Heart left ventricle (tissue), 16 donors: Measurements from ENCODE around the gene PITX2. TPM values are rescaled to one million over a fixed set of nuclear protein-coding genes. Genes with fewer than 3 reads are reported as not detected.

ENCODE experiments used
- ATAC-seq, 4 donors: fragments of 200-7000 bp; cut with Tn5 transposase; one replicate each; pipeline ENCODE4 v1.9.1; 2020 to 2022; ENCODE audit warnings: moderate library complexity in 4 of 4, mild to moderate bottlenecking in 3 of 4, moderate number of reproducible peaks in 1 of 4
- DNase-seq, 5 donors: peaks; one replicate each; pipeline ENCODE4 v3.0.0-alpha.2; 2020
- H3K27ac ChIP-seq, 12 donors: fragments of 200-600 bp; sonication (generic) in 4 of 12; one replicate each; pipeline versions ENCODE4 v1.5.0 to v1.8.0; 2016 to 2022; ENCODE audit warnings: mild to moderate bottlenecking in 2 of 12
- H3K27me3 ChIP-seq, 9 donors: fragments of 200-600 bp; sonication (generic) in 2 of 9; one replicate each; pipeline versions ENCODE4 v1.5.1 to v1.8.0; 2016 to 2022; ENCODE audit warnings: mild to moderate bottlenecking in 3 of 9
- H3K36me3 ChIP-seq, 9 donors: fragments of 200-600 bp; sonication (generic) in 2 of 9; one replicate each; pipeline versions ENCODE4 v1.5.0 to v1.8.0; 2018 to 2022; ENCODE audit warnings: mild to moderate bottlenecking in 2 of 9
- H3K4me1 ChIP-seq, 12 donors: fragments of 200-600 bp; sonication (generic) in 4 of 12; one replicate each; pipeline versions ENCODE4 v1.5.0 to v1.8.0; 2016 to 2022; ENCODE audit warnings: mild to moderate bottlenecking in 3 of 12
- H3K4me3 ChIP-seq, 12 donors: fragments of 200-600 bp; sonication (generic) in 4 of 12; one replicate each; pipeline versions ENCODE4 v1.5.0 to v1.8.0; 2017 to 2022; ENCODE audit warnings: mild to moderate bottlenecking in 9 of 12, moderate library complexity in 4 of 12
- H3K9me3 ChIP-seq, 12 donors: fragments of 200-600 bp; sonication (generic) in 4 of 12; one replicate each; pipeline versions ENCODE4 v1.5.0 to v1.8.0; 2016 to 2022; ENCODE audit warnings: mild to moderate bottlenecking in 1 of 12
- CTCF ChIP-seq, 12 donors: fragments of 200-600 bp; sonication (generic) in 4 of 12; IDR thresholded peaks; one replicate each; pipeline versions ENCODE4 v1.5.0 to v1.8.0; 2018 to 2022; ENCODE audit warnings: antibody characterized with exemption in 12 of 12, mild to moderate bottlenecking in 5 of 12
- POLR2A ChIP-seq, 2 donors: fragments of 450-650 bp; IDR thresholded peaks; one replicate each; pipeline ENCODE4 v1.6.1; 2017; ENCODE audit warnings: antibody characterized with exemption in 2 of 2, mild to moderate bottlenecking in 2 of 2, moderate library complexity in 2 of 2
- WGBS, 4 donors: extraction: QIAGEN DNeasy Blood & Tissue Kit in 2 of 4; methylation state at CpG; one replicate each; pipeline versions ENCODE4 v1.1.5 to v1.1.7; 2013 to 2018; 5-methylcytosine and 5-hydroxymethylcytosine counted together
- intact Hi-C, 10 donors: fragments of 100-400 bp; cut with DNase I; formaldehyde crosslinking; loops; one replicate each; pipeline versions ENCODE4 v1.11.1 to v1.14.2; 2022
- polyA plus RNA-seq, 2 donors: library from polyadenylated mRNA; stranded (reverse); fragments of 200-250 nt; gene quantifications; one replicate each; pipeline ENCODE4 v1.2.3, GENCODE V29; 2013
- total RNA-seq, 9 donors: library from RNA; depleted of rRNA in 2 of 9; stranded (reverse); fragments of >200 nt in 2 of 9; fragmentation: NEBNext Ultra II Directional in 3 of 9; extraction: Animal tissue kit (Norgen Biotek cat#: 25700) in 3 of 9; gene quantifications; one replicate each; pipeline versions ENCODE4 v1.1.0 to v1.2.4, GENCODE V29; 2016 to 2023
- donor health status: ischemic (EF 13 %, LVEDD 7.1; RV severe dilation, severe dysfunction).
- donor health status: healthy with polysubstance abuse.
- donor health status: DM: no; HTN: yes; CAD: no.
- donor health status: DM: no; HTN: no; CAD: no.
- donor health status: ischemic (EF 25% LVEDD 6.9; RV normal size, moderate dysfunction).
- donor health status: ischemic (EF 25% LVEDD 5.7; RV mildly dilated, moderate dysfunction).
- donor health status: healthy.
- donor health status: DM: yes; HTN: yes; CAD: no.
- donor health status: ischemic (EF 35%, LVEDD 5.7; RV mildly dilated, moderate dysfunction).
- donor health status: nonischemic (EF 11% LVEDD 7.7; RV severe dilation, severe dysfunction).
- donor health status: DM: yes; HTN: yes; CAD: no.
- donor health status: PGD.
- donor health status: ischemic (EF 29% LVEDD 5.4; RV normal size, mild dysfunction).
- donor health status: nonischemic (EF 23%, LVEDD 6.1; RV moderate dilation, normal function).

Gene PITX2
- total and polyA plus RNA-seq, 11 donors: 0.17 to 0.94 (median 0.30) TPM; not detected in 5

- Histone ChIP-seq H3K36me3 (no peaks in the 10 kb centered on the region), H3K27me3 (peaks cover 0 to 73% (median 13%) of the 10 kb centered on the region in 9 donors), H3K4me1 (no peaks in the 10 kb centered on the region), H3K27ac (no peak overlapping the region), H3K4me3 (no peak overlapping the region), H3K9me3 (no peaks in the 10 kb centered on the region)
- no peak for ATAC-seq
- TF ChIP-seq CTCF (IDR thresholded peaks at IDR 0.05) (no peak), POLR2A (IDR thresholded peaks at IDR 0.05) (no peak)
- DNase-seq: no peak
- 87 to 91% (median 89%) methylated on average over 1 of the region's 1 CpG for WGBS, 4 donors
- intact Hi-C loops: no loop called here
Measured at GRCh38 chr4:110605077-110605476, 17.8 kb downstream of the PITX2 start.

GRCh38 chr4:110602061-110602460, 20.8 kb downstream of the PITX2 start:
- DNase-seq (no peak), ATAC-seq (no peak)
- intact Hi-C loops: no loop called here
- Histone ChIP-seq H3K4me1 (no peaks in the 10 kb centered on the region), H3K9me3 (peaks cover 0 to 8% (median under 1%) of the 10 kb centered on the region in 12 donors), H3K36me3 (no peaks in the 10 kb centered on the region), H3K27me3 (peaks cover 0 to 56% (median 0%) of the 10 kb centered on the region in 9 donors), H3K4me3 (no peak overlapping the region), H3K27ac (no peak overlapping the region)
- 91 to 98% (median 95%) methylated on average over 2 of the region's 2 CpGs for WGBS, 4 donors
- no peak for TF ChIP-seq CTCF (IDR thresholded peaks at IDR 0.05)
- no peak for TF ChIP-seq POLR2A (IDR thresholded peaks at IDR 0.05)

- no peak for ATAC-seq
- intact Hi-C loops: no loop called here
- no peak for DNase-seq
- TF ChIP-seq POLR2A (IDR thresholded peaks at IDR 0.05): no peak
- Histone ChIP-seq H3K27ac (no peak overlapping the region), H3K27me3 (peaks cover 0 to 33% (median 0%) of the 10 kb centered on the region in 9 donors), H3K4me1 (no peaks in the 10 kb centered on the region), H3K36me3 (no peaks in the 10 kb centered on the region), H3K4me3 (no peak overlapping the region), H3K9me3 (peaks cover 0 to 23% (median 9%) of the 10 kb centered on the region in 12 donors)
Measured at GRCh38 chr4:110597582-110597981, 25.3 kb downstream of the PITX2 start.

GRCh38 chr4:110596431-110596830, 26.4 kb downstream of the PITX2 start:
- peaks cover 0 to 23% (median 9%) of the 10 kb centered on the region in 12 donors for H3K9me3 ChIP-seq
- no peaks in the 10 kb centered on the region for H3K4me1 ChIP-seq
- H3K4me3 ChIP-seq: no peak overlapping the region
- H3K27ac ChIP-seq: no peak overlapping the region
- ATAC-seq (no peak), DNase-seq (no peak)
- H3K27me3 ChIP-seq: peaks cover 0 to 25% (median 0%) of the 10 kb centered on the region in 9 donors
- WGBS, 4 donors: 78 to 86% (median 83%) methylated on average over 2 of the region's 2 CpGs
- intact Hi-C loops: no loop called here
- H3K36me3 ChIP-seq: no peaks in the 10 kb centered on the region
- TF ChIP-seq POLR2A (IDR thresholded peaks at IDR 0.05) (no peak), CTCF (IDR thresholded peaks at IDR 0.05) (no peak)

GRCh38 chr4:110595583-110595982, 27.3 kb downstream of the PITX2 start:
- DNase-seq (no peak), ATAC-seq (no peak)
- Histone ChIP-seq H3K36me3 (no peaks in the 10 kb centered on the region), H3K27me3 (peaks cover 0 to 17% (median 0%) of the 10 kb centered on the region in 9 donors), H3K9me3 (peaks cover 0 to 23% (median 9%) of the 10 kb centered on the region in 12 donors), H3K4me1 (no peaks in the 10 kb centered on the region), H3K4me3 (no peak overlapping the region), H3K27ac (no peak overlapping the region)
- 79 to 86% (median 83%) methylated on average over 1 of the region's 1 CpG for WGBS, 4 donors
- intact Hi-C loops: no loop called here
- TF ChIP-seq CTCF (IDR thresholded peaks at IDR 0.05) (no peak), POLR2A (IDR thresholded peaks at IDR 0.05) (no peak)
